ENCODE data around the gene FRS2.

- no peak for TF ChIP-seq POLR2A (IDR thresholded peaks at IDR 0.05)
- TF ChIP-seq, protein P1, sequence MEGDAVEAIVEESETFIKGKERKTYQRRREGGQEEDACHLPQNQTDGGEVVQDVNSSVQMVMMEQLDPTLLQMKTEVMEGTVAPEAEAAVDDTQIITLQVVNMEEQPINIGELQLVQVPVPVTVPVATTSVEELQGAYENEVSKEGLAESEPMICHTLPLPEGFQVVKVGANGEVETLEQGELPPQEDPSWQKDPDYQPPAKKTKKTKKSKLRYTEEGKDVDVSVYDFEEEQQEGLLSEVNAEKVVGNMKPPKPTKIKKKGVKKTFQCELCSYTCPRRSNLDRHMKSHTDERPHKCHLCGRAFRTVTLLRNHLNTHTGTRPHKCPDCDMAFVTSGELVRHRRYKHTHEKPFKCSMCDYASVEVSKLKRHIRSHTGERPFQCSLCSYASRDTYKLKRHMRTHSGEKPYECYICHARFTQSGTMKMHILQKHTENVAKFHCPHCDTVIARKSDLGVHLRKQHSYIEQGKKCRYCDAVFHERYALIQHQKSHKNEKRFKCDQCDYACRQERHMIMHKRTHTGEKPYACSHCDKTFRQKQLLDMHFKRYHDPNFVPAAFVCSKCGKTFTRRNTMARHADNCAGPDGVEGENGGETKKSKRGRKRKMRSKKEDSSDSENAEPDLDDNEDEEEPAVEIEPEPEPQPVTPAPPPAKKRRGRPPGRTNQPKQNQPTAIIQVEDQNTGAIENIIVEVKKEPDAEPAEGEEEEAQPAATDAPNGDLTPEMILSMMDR (IDR thresholded peaks at IDR 0.05), result no peak
These were observed 149.9 kb downstream of the FRS2 start for GRCh38 chr12:69620077-69620476.
